HG03439 (cell line): Measurements from ENCODE around the gene TTLL11.

Source experiments
- ATAC-seq: cut with Tn5 transposase; IDR thresholded peaks from one replicate; pipeline ENCODE4 v1.9.1; 2021; ENCODE audit warnings: mild to moderate bottlenecking, moderate library complexity; ENCODE audit not compliant: unreplicated experiment

The TTLL11 gene

GRCh38 chr9:121839726-121840500, 253.2 kb downstream of the TTLL11 start:
- ATAC-seq: peak; percentile 58

- ATAC-seq: no peak
These were observed 254.1 kb downstream of the TTLL11 start for GRCh38 chr9:121838746-121839669.

- ATAC-seq: no peak
These were observed 255.8 kb downstream of the TTLL11 start for GRCh38 chr9:121837113-121837961.

- ATAC-seq: no peak
These were observed 256.7 kb downstream of the TTLL11 start for GRCh38 chr9:121836366-121836885.

- ATAC-seq: no peak
These were observed 257.3 kb downstream of the TTLL11 start for GRCh38 chr9:121835587-121836365.

- ATAC-seq: no peak
These were observed 260.0 kb downstream of the TTLL11 start for GRCh38 chr9:121833061-121833460.

- no peak for ATAC-seq
These were observed 261.2 kb downstream of the TTLL11 start for GRCh38 chr9:121831869-121832268.

- no peak for ATAC-seq
These were observed 262.5 kb downstream of the TTLL11 start for GRCh38 chr9:121830441-121831140.

- ATAC-seq: no peak
These were observed 265.7 kb downstream of the TTLL11 start for GRCh38 chr9:121827251-121827967.

- no peak for ATAC-seq
These were observed 266.4 kb downstream of the TTLL11 start for GRCh38 chr9:121826711-121827110.

- ATAC-seq: no peak
These were observed 267.9 kb downstream of the TTLL11 start for GRCh38 chr9:121825031-121825691.

- ATAC-seq: no peak
These were observed 268.5 kb downstream of the TTLL11 start for GRCh38 chr9:121824651-121825030.

- no peak for ATAC-seq
These were observed 269.5 kb downstream of the TTLL11 start for GRCh38 chr9:121823451-121824169.

GRCh38 chr9:121822093-121823085, 270.7 kb downstream of the TTLL11 start:
- ATAC-seq: no peak

- no peak for ATAC-seq
These were observed 271.8 kb downstream of the TTLL11 start for GRCh38 chr9:121821326-121821725.

GRCh38 chr9:121820286-121821005, 272.7 kb downstream of the TTLL11 start:
- ATAC-seq: no peak
